Endothelial cell of umbilical vein (primary cell): ENCODE measurements around the gene ITSN1. TPM values are rescaled to one million over a fixed set of nuclear protein-coding genes. Genes with fewer than 3 reads are reported as not detected.

Source experiments
- BruUV-seq: library from RNA; stranded (reverse); fragments of 400-500 nt; replicated peaks from 2 replicates; lab custom pipeline; 2021; lab: Mats Ljungman, UMichigan
- CTCF ChIA-PET: fragments of 300-600, 350-600 bp; sonication (Branson Sonifier 250); formaldehyde crosslinking; loops from one replicate; lab custom pipeline; 2021; ENCODE audit warnings: antibody characterized with exemption, inconsistent platforms; lab: Charles Lee
- POLR2A ChIA-PET: fragments of 300-600, 350-600 bp; sonication (Branson Sonifier 250); formaldehyde crosslinking; loops from one replicate; lab custom pipeline; 2021; ENCODE audit warnings: antibody characterized with exemption, inconsistent platforms; lab: Charles Lee
- DNase-seq: peaks from one replicate; pipeline ENCODE4 v3.0.0-alpha.2; 2011; ENCODE audit warnings: low read depth, low spot score
- FAIRE-seq: peaks from 2 replicates; lab custom pipeline; 2011; peaks lifted over from hg19 to GRCh38; lab: Jason Lieb, UNC
- H2AFZ ChIP-seq: 2 replicates; pipeline ENCODE4 v1.6.0; 2012; ENCODE audit warnings: low read depth, low read length, control low read depth, inconsistent platforms
- H3K27ac ChIP-seq: 2 replicates; pipeline ENCODE4 v1.5.1; 2011; ENCODE audit warnings: low read depth, mild to moderate bottlenecking, control low read depth, low read length, moderate library complexity; ENCODE audit not compliant: insufficient read depth
- H3K27me3 ChIP-seq, 2 experiments: 2 replicates each; pipeline versions ENCODE4 v1.6.0 to v1.6.1; 2011; ENCODE audit warnings: low read length in 2 of 2, mixed read lengths in 1 of 2; ENCODE audit not compliant: control insufficient read depth in 2 of 2, insufficient read depth in 2 of 2
- H3K36me3 ChIP-seq, 2 experiments: 2 replicates in 1 of 2; 3 replicates in 1 of 2; pipeline ENCODE4 v1.5.1; 2011; ENCODE audit warnings: low read length in 2 of 2, mild to moderate bottlenecking in 1 of 2, moderate library complexity in 1 of 2; ENCODE audit not compliant: control insufficient read depth in 2 of 2, insufficient read depth in 2 of 2; ENCODE audit errors: extremely low read depth in 1 of 2
- H3K4me1 ChIP-seq: 3 replicates; pipeline ENCODE4 v1.5.1; 2011; ENCODE audit warnings: mild to moderate bottlenecking, low read length; ENCODE audit not compliant: control insufficient read depth, insufficient read depth; ENCODE audit errors: extremely low read depth
- H3K4me2 ChIP-seq: 2 replicates; pipeline ENCODE4 v1.6.1; 2011; ENCODE audit warnings: low read length, control low read depth, mixed read lengths; ENCODE audit not compliant: insufficient read depth
- H3K4me3 ChIP-seq, 3 experiments: fragments of 200-600 bp in 1 of 3; sonication (generic), shearing (Covaris generic) in 1 of 3; replicated peaks in 1 of 3; 2 replicates each; pipeline ENCODE4 v1.5.1; 2011 to 2016; ENCODE audit warnings: control low read depth in 3 of 3, low read length in 3 of 3, mild to moderate bottlenecking in 2 of 3, inconsistent platforms in 1 of 3, low read depth in 1 of 3, moderate library complexity in 1 of 3; ENCODE audit not compliant: insufficient read depth in 1 of 3
- H3K79me2 ChIP-seq: 2 replicates; pipeline ENCODE4 v1.6.0; 2012; ENCODE audit warnings: low read length, inconsistent platforms; ENCODE audit not compliant: control insufficient read depth, insufficient read depth
- H3K9ac ChIP-seq: replicated peaks from 2 replicates; pipeline ENCODE3; 2011; ENCODE audit warnings: low read length, control low read depth; ENCODE audit not compliant: insufficient read depth; ENCODE audit errors: extremely low read depth
- H3K9me1 ChIP-seq: replicated peaks from 3 replicates; pipeline ENCODE4 v1.6.0; 2011; ENCODE audit warnings: mild to moderate bottlenecking, low read length; ENCODE audit not compliant: control insufficient read depth, insufficient read depth; ENCODE audit errors: extremely low read depth
- H3K9me3 ChIP-seq: replicated peaks from 2 replicates; pipeline ENCODE4 v1.5.1; 2012; ENCODE audit warnings: low read length, inconsistent platforms; ENCODE audit not compliant: control insufficient read depth, insufficient read depth
- H4K20me1 ChIP-seq: replicated peaks from 2 replicates; pipeline ENCODE3; 2011; ENCODE audit warnings: mild to moderate bottlenecking, low read length; ENCODE audit not compliant: control insufficient read depth, insufficient read depth; ENCODE audit errors: extremely low read depth
- EZH2 ChIP-seq: IDR thresholded peaks from 2 replicates; pipeline ENCODE4 v1.6.1; 2012; ENCODE audit warnings: borderline replicate concordance, low read depth, mild to moderate bottlenecking, moderate library complexity, low read length, inconsistent platforms; ENCODE audit not compliant: severe bottlenecking
- FOS ChIP-seq: IDR thresholded peaks from 2 replicates; pipeline ENCODE4 v1.6.1; 2011; ENCODE audit warnings: mild to moderate bottlenecking, low read length, moderate library complexity, borderline replicate concordance; ENCODE audit not compliant: insufficient read depth
- GATA2 ChIP-seq: IDR thresholded peaks from 2 replicates; pipeline ENCODE4 v1.7.0; 2011; ENCODE audit warnings: low read depth, mild to moderate bottlenecking, moderate library complexity, mixed read lengths, low read length; ENCODE audit not compliant: insufficient read length, insufficient read depth
- JUN ChIP-seq: IDR thresholded peaks from 2 replicates; pipeline ENCODE4 v1.6.1; 2011; ENCODE audit warnings: borderline replicate concordance, low read depth; ENCODE audit not compliant: insufficient read length, insufficient read depth
- MYC ChIP-seq: IDR thresholded peaks from one replicate; pipeline ENCODE4 v1.6.1; 2011; ENCODE audit warnings: mild to moderate bottlenecking, low read depth, low read length
- POLR2A ChIP-seq: IDR thresholded peaks from 2 replicates; pipeline ENCODE4 v1.6.1; 2012; ENCODE audit warnings: low read depth, mild to moderate bottlenecking, control low read depth, low read length
- POLR2AphosphoS5 ChIP-seq: IDR thresholded peaks from 2 replicates; pipeline ENCODE4 v1.6.1; 2012; ENCODE audit warnings: low read depth, mild to moderate bottlenecking, control low read depth, low read length, moderate library complexity; ENCODE audit not compliant: insufficient read depth
- dilution Hi-C: fragments of 300-500 bp; cut with MboI; formaldehyde crosslinking; loops from one replicate; pipeline ENCODE4 v1.15.0; 2019; ENCODE audit warnings: low sequenced_read_pairs; ENCODE audit not compliant: extremely low pct_ligation_motif_present
- intact Hi-C: fragments of 100-400 bp; cut with micrococcal nuclease; formaldehyde crosslinking; loops from one replicate; pipeline ENCODE4 v1.10.0; 2022
- polyA plus RNA-seq, 4 experiments: library from polyadenylated mRNA; depleted of rRNA in 3 of 4; stranded (reverse) in 3 of 4; unstranded in 1 of 4; fragments of >200 nt; gene quantifications; 2 replicates each; pipeline versions ENCODE4 v1.2.1 to v1.2.3, GENCODE V29; 2011 to 2012; ENCODE audit warnings: missing spikeins in 1 of 4
- total RNA-seq: library from RNA; stranded (reverse); gene quantifications from 2 replicates; pipeline ENCODE4 v1.2.3, GENCODE V29; 2021
- TF ChIP-seq, protein P1 (sequence below): IDR thresholded peaks from 2 replicates; pipeline ENCODE4 v1.6.1; 2011; ENCODE audit not compliant: insufficient read depth, insufficient read length
- TF ChIP-seq, protein P2 (sequence below), 2 donors: IDR thresholded peaks; 1 replicate in 1 of 2; 2 replicates in 1 of 2; pipeline ENCODE4 v1.5.1; 2011; ENCODE audit warnings: low read length in 2 of 2, mild to moderate bottlenecking in 2 of 2, moderate library complexity in 2 of 2, control low read depth in 1 of 2, inconsistent platforms in 1 of 2, low read depth in 1 of 2; ENCODE audit not compliant: insufficient read depth in 1 of 2; ENCODE audit errors: extremely low read depth in 1 of 2

ITSN1 gene
- total and polyA plus RNA-seq, 2 donors (not counting 3 experiments of a cell fraction or from before 2014, with no cell fraction given) = 72.2 to 86.8 TPM

DNA sequence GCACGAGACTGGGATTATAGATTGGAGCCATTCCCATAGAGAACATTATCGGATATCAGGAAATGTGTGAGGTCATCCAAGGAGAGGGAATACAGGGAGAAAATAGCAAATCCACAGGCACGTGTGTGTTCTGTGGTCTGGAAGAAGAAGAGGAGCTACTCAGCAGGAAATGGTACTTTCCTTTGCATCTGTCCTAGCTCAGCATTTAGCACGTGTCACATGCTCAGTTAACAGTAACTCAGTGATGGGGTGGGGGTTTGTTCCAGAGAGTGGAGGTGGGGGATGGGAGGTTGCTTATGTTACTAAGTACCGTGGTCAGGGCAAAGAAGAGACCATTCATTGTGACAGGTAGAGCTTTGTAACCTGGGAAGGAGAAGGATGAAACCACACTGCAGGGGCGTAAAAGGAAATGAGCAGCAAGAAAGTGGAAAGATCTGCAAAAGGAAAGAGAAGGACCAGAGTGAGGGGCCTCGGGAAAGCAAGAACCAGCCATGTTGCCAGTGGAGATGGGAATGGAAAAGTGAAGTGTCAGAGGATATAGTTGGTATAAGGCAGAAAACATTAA is 172.9 kb downstream of the ITSN1 start:
- H3K9me3 ChIP-seq = no peaks in the 10 kb centered on the region
- H3K9me1 ChIP-seq = no peaks in the 10 kb centered on the region
- H4K20me1 ChIP-seq = no peaks in the 10 kb centered on the region
- no peak overlapping the region for H3K4me2 ChIP-seq
- H3K27ac ChIP-seq = no peak overlapping the region
- peaks cover 12% of the 10 kb centered on the region for H3K4me1 ChIP-seq
- FAIRE-seq (no peak), DNase-seq (no peak)
- peaks cover 16 to 31% of the 10 kb centered on the region in 2 experiments for H3K36me3 ChIP-seq
- no peak overlapping the region for H2AFZ ChIP-seq
- TF ChIP-seq, protein P1, sequence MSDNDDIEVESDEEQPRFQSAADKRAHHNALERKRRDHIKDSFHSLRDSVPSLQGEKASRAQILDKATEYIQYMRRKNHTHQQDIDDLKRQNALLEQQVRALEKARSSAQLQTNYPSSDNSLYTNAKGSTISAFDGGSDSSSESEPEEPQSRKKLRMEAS = no peak
- no peak for TF ChIP-seq POLR2A
- no peak for TF ChIP-seq GATA2
- TF ChIP-seq MYC = no peak
- TF ChIP-seq EZH2 = no peak
- TF ChIP-seq POLR2AphosphoS5 = no peak
- TF ChIP-seq JUN = no peak
- no peak for TF ChIP-seq FOS
- TF ChIP-seq, protein P2, sequence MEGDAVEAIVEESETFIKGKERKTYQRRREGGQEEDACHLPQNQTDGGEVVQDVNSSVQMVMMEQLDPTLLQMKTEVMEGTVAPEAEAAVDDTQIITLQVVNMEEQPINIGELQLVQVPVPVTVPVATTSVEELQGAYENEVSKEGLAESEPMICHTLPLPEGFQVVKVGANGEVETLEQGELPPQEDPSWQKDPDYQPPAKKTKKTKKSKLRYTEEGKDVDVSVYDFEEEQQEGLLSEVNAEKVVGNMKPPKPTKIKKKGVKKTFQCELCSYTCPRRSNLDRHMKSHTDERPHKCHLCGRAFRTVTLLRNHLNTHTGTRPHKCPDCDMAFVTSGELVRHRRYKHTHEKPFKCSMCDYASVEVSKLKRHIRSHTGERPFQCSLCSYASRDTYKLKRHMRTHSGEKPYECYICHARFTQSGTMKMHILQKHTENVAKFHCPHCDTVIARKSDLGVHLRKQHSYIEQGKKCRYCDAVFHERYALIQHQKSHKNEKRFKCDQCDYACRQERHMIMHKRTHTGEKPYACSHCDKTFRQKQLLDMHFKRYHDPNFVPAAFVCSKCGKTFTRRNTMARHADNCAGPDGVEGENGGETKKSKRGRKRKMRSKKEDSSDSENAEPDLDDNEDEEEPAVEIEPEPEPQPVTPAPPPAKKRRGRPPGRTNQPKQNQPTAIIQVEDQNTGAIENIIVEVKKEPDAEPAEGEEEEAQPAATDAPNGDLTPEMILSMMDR (IDR thresholded peaks at IDR 0.05; ENCODE audit: extremely low read depth in 1 of 2, insufficient read depth in 1 of 2, low read depth in 1 of 2, low read length in 2 of 2) = no peak
- H3K9ac ChIP-seq = no peak overlapping the region
- no peaks in the 10 kb centered on the region for H3K79me2 ChIP-seq
- H3K4me3 ChIP-seq = no peak overlapping the region
- no peaks in the 10 kb centered on the region for H3K27me3 ChIP-seq
- dilution Hi-C loops (no loop called here), intact Hi-C loops (no loop called here)
- ChIA-PET POLR2A (no interaction called here), CTCF (no interaction called here)
- no TSS peak for BruUV-seq
